Kidney (tissue), 14 donors: ENCODE measurements around the gene TOM1. TPM values are rescaled to one million over a fixed set of nuclear protein-coding genes. Genes with fewer than 3 reads are reported as not detected.
A peak's percentile ranks its signal among the peaks of the same experiment; 100 is the strongest.

Experiments
- DNase-seq, 5 donors: peaks; one replicate each; pipeline ENCODE4 v3.0.0-alpha.2; 2013 to 2020
- FAIRE-seq: peaks from 2 replicates; lab custom pipeline; 2012; peaks lifted over from hg19 to GRCh38; lab: Jason Lieb, UNC
- H3K27ac ChIP-seq, 2 donors: one replicate each; pipeline ENCODE4 v1.7.0; 2013; ENCODE audit warnings: low read depth in 2 of 2, low read length in 2 of 2, inconsistent platforms in 1 of 2
- H3K27me3 ChIP-seq: one replicate; pipeline ENCODE4 v1.7.1; 2013; ENCODE audit warnings: low read length, inconsistent platforms; ENCODE audit not compliant: control insufficient read depth, insufficient read depth
- H3K36me3 ChIP-seq, 3 donors: one replicate each; pipeline versions ENCODE4 v1.7.0 to v1.7.1; 2013; ENCODE audit warnings: low read length in 3 of 3, control low read depth in 1 of 3, inconsistent platforms in 1 of 3; ENCODE audit not compliant: insufficient read depth in 3 of 3, control insufficient read depth in 2 of 3
- H3K4me1 ChIP-seq, 3 donors: one replicate each; pipeline versions ENCODE4 v1.7.0 to v1.7.1; 2013; ENCODE audit warnings: low read length in 3 of 3, inconsistent platforms in 1 of 3, low read depth in 1 of 3; ENCODE audit not compliant: control insufficient read depth in 2 of 3, insufficient read depth in 2 of 3
- H3K4me3 ChIP-seq, 3 donors: one replicate each; pipeline versions ENCODE4 v1.7.0 to v1.8.1; 2013; ENCODE audit warnings: low read length in 3 of 3, control low read depth in 1 of 3, inconsistent platforms in 1 of 3
- H3K9ac ChIP-seq, 3 donors: one replicate each; pipeline versions ENCODE4 v1.7.0 to v1.7.1; 2013; ENCODE audit warnings: low read length in 3 of 3, control low read depth in 1 of 3, inconsistent platforms in 1 of 3
- H3K9me3 ChIP-seq, 3 donors: one replicate each; pipeline versions ENCODE4 v1.7.0 to v1.7.1; 2013; ENCODE audit warnings: low read length in 3 of 3, control low read depth in 1 of 3, inconsistent platforms in 1 of 3; ENCODE audit not compliant: control insufficient read depth in 2 of 3, insufficient read depth in 1 of 3
- CTCF ChIP-seq: IDR thresholded peaks from 3 replicates; pipeline ENCODE4 v1.5.1; 2012; ENCODE audit warnings: mild to moderate bottlenecking, moderate library complexity, borderline replicate concordance; ENCODE audit not compliant: insufficient read depth; ENCODE audit errors: extremely low read depth
- intact Hi-C: fragments of 100-400 bp; cut with DNase I; formaldehyde crosslinking; loops from one replicate; pipeline ENCODE4 v1.11.1; 2022
- polyA plus RNA-seq: library from polyadenylated mRNA; stranded (reverse); fragments of 350-450 nt; fragmentation: Illumina TruSeq; extraction: RNeasy Lipid Tissue Mini Kit (QIAGEN cat#74804); gene quantifications from one replicate; pipeline ENCODE4 v1.2.3, GENCODE V29; 2014; ENCODE audit warnings: low read depth, low replicate concordance; ENCODE audit not compliant: insufficient read depth
- total RNA-seq: library from RNA; stranded (reverse); fragmentation: NEBNext Ultra II Directional; extraction: Animal tissue kit (Norgen Biotek cat#: 25700); gene quantifications from one replicate; pipeline ENCODE4 v1.2.1, GENCODE V29; 2021
- donor health status: control.
- donor health status: control.
- donor health status: control.
- donor health status: control.
- donor health status: control.
- donor health status: DM: yes; HTN: yes; CAD: no.
- donor health status: Normal renal cell carcinoma (clear cell type).

Gene TOM1
- total and polyA plus RNA-seq, 2 donors from 2014 or later, result 67.0 to 68.2 TPM

- no peak for TF ChIP-seq CTCF
- no peak overlapping the region for H3K9ac ChIP-seq
- H3K4me3 ChIP-seq, result peak overlapping the region in 1 of 3 donors; percentile 39
- no peak overlapping the region for H3K27ac ChIP-seq
- intact Hi-C loops, result loop anchor here (10.0 kb wide), 1 partner anchor 241 kb away; no protein-coding TSS in a partner anchor
- FAIRE-seq, result no peak
- DNase-seq, result peak in 1 of 5 donors; percentile 71
- no peaks in the 10 kb centered on the region for H3K9me3 ChIP-seq
- H3K4me1 ChIP-seq, result no peaks in the 10 kb centered on the region
- H3K36me3 ChIP-seq, result peaks cover 12 to 41% (median 26%) of the 10 kb centered on the region in 3 donors
- no peaks in the 10 kb centered on the region for H3K27me3 ChIP-seq
Observed at GRCh38 chr22:35343664-35344550, 44.2 kb downstream of the TOM1 start.

- FAIRE-seq (no peak), DNase-seq (peak in 1 of 5 donors; percentile 64)
- intact Hi-C loops, result loop anchor here (10.0 kb wide), 1 partner anchor 240 kb away; no protein-coding TSS in a partner anchor
- Histone ChIP-seq H3K4me3 (no peak overlapping the region), H3K4me1 (no peaks in the 10 kb centered on the region), H3K9ac (no peak overlapping the region), H3K27ac (no peak overlapping the region), H3K27me3 (no peaks in the 10 kb centered on the region), H3K9me3 (no peaks in the 10 kb centered on the region), H3K36me3 (peaks cover 12 to 41% (median 24%) of the 10 kb centered on the region in 3 donors)
- TF ChIP-seq CTCF, result no peak
Observed at GRCh38 chr22:35344956-35345690, 45.4 kb downstream of the TOM1 start.

GRCh38 chr22:35345808-35346505 is 46.3 kb downstream of the TOM1 start:
- H3K27ac ChIP-seq, result no peak overlapping the region
- H3K9ac ChIP-seq, result no peak overlapping the region
- H3K4me1 ChIP-seq, result peaks cover 0 to 5% (median 0%) of the 10 kb centered on the region in 3 donors
- no peaks in the 10 kb centered on the region for H3K9me3 ChIP-seq
- peak in 1 of 5 donors; percentile 66 for DNase-seq
- no peaks in the 10 kb centered on the region for H3K27me3 ChIP-seq
- no peak overlapping the region for H3K4me3 ChIP-seq
- no peak for TF ChIP-seq CTCF
- intact Hi-C loops, result loop anchor here (10.0 kb wide), 1 partner anchor 239 kb away; no protein-coding TSS in a partner anchor
- FAIRE-seq, result no peak
- peaks cover 12 to 36% (median 22%) of the 10 kb centered on the region in 3 donors for H3K36me3 ChIP-seq
